ENCODE data around the gene RPS6KL1.

RPS6KL1 gene

GRCh38 chr14:74896400-74896799 is 26.7 kb downstream of the RPS6KL1 start:
- Histone ChIP-seq H3K4me3 (ENCODE audit: low read length) (no peak overlapping the region), H3K36me3 (ENCODE audit: insufficient read depth, low read length) (peaks cover 97% of the 10 kb centered on the region), H3K9me3 (ENCODE audit: low read length) (no peaks in the 10 kb centered on the region), H3K4me1 (ENCODE audit: insufficient read depth, low read length) (no peaks in the 10 kb centered on the region), H2AFZ (ENCODE audit: low read depth, low read length) (no peak overlapping the region), H3K27me3 (ENCODE audit: insufficient read depth, low read length) (no peaks in the 10 kb centered on the region)

DNA sequence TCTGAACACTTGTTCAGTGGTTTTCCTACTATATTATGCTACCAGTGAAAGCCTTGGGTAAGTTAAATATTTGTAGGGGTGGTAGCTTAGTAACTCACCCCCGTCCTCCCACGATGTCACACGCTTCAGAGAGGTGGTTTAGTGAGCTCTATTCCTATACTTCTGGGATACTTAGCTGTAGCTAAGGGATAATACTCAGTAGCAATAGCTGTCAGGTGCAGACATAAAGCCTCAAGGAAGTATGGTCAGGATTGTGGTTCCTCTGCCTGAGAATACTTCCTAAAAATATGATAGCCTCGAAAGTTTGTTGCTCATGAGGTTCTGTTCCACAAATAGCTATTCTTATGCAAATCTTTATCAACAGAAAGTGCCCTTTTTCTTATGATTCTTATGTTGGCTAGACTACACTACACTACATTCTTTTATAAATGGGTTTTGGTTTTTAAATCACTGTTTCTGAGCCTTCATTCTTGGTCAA is 29.4 kb downstream of the RPS6KL1 start:
- H3K36me3 ChIP-seq (ENCODE audit: insufficient read depth, low read length) = peaks cover 92% of the 10 kb centered on the region
- no peaks in the 10 kb centered on the region for H3K4me1 ChIP-seq (ENCODE audit: insufficient read depth, low read length)
- H2AFZ ChIP-seq (ENCODE audit: low read depth, low read length) = no peak overlapping the region

GRCh38 chr14:74892745-74893144 is 30.3 kb downstream of the RPS6KL1 start:
- no peak overlapping the region for H2AFZ ChIP-seq (ENCODE audit: low read depth, low read length)
- H3K9me3 ChIP-seq (ENCODE audit: low read length) = no peaks in the 10 kb centered on the region
- H3K4me3 ChIP-seq (ENCODE audit: low read length) = no peak overlapping the region
- peaks cover 84% of the 10 kb centered on the region for H3K36me3 ChIP-seq (ENCODE audit: insufficient read depth, low read length)
- H3K27me3 ChIP-seq (ENCODE audit: insufficient read depth, low read length) = no peaks in the 10 kb centered on the region
- H3K4me1 ChIP-seq (ENCODE audit: insufficient read depth, low read length) = no peaks in the 10 kb centered on the region

More for the DNA sequence above, 29.4 kb downstream of the RPS6KL1 start:
- no peaks in the 10 kb centered on the region for H3K9me3 ChIP-seq (ENCODE audit: low read length)
- no peaks in the 10 kb centered on the region for H3K27me3 ChIP-seq (ENCODE audit: insufficient read depth, low read length)
- no peak overlapping the region for H3K4me3 ChIP-seq (ENCODE audit: low read length)

DNA sequence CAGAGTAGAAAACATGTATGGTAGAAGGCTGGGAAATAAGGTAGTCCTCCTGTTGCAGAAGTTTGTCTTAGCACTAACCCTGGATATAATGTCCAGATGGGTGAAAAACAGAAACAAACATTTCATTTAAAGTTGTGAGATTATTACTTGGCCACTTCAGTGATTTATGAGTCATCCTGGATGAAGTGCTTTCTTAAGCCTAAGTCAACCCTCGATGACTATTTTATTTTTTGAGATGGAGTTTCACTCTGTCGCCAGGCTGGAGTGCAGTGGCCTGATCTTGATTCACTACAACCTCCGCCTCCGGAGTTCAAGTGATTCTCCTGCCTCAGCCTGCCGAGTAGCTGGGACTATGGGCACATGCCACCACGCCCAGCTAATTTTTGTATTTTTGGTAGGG is 31.2 kb downstream of the RPS6KL1 start:
- no peak overlapping the region for H2AFZ ChIP-seq (ENCODE audit: low read depth, low read length)
- H3K4me3 ChIP-seq (ENCODE audit: low read length) = no peak overlapping the region
- H3K36me3 ChIP-seq (ENCODE audit: insufficient read depth, low read length) = peaks cover 81% of the 10 kb centered on the region
- no peaks in the 10 kb centered on the region for H3K4me1 ChIP-seq (ENCODE audit: insufficient read depth, low read length)
- no peaks in the 10 kb centered on the region for H3K9me3 ChIP-seq (ENCODE audit: low read length)
- no peaks in the 10 kb centered on the region for H3K27me3 ChIP-seq (ENCODE audit: insufficient read depth, low read length)

- H3K36me3 ChIP-seq (ENCODE audit: insufficient read depth, low read length) = peaks cover 78% of the 10 kb centered on the region
Measured at GRCh38 chr14:74890262-74890661, 32.8 kb downstream of the RPS6KL1 start.

GRCh38 chr14:74888164-74889158 is 34.6 kb downstream of the RPS6KL1 start:
- Histone ChIP-seq H3K9me3 (ENCODE audit: low read length) (no peaks in the 10 kb centered on the region), H3K27me3 (ENCODE audit: insufficient read depth, low read length) (no peaks in the 10 kb centered on the region), H3K36me3 (ENCODE audit: insufficient read depth, low read length) (peaks cover 72% of the 10 kb centered on the region), H2AFZ (ENCODE audit: low read depth, low read length) (no peak overlapping the region), H3K4me1 (ENCODE audit: insufficient read depth, low read length) (peaks cover 20% of the 10 kb centered on the region), H3K4me3 (ENCODE audit: low read length) (no peak overlapping the region)

More at GRCh38 chr14:74890262-74890661, 32.8 kb downstream of the RPS6KL1 start:
- Histone ChIP-seq H2AFZ (ENCODE audit: low read depth, low read length) (no peak overlapping the region), H3K27me3 (ENCODE audit: insufficient read depth, low read length) (no peaks in the 10 kb centered on the region), H3K4me1 (ENCODE audit: insufficient read depth, low read length) (peaks cover 11% of the 10 kb centered on the region), H3K9me3 (ENCODE audit: low read length) (no peaks in the 10 kb centered on the region), H3K4me3 (ENCODE audit: low read length) (no peak overlapping the region)

DNA sequence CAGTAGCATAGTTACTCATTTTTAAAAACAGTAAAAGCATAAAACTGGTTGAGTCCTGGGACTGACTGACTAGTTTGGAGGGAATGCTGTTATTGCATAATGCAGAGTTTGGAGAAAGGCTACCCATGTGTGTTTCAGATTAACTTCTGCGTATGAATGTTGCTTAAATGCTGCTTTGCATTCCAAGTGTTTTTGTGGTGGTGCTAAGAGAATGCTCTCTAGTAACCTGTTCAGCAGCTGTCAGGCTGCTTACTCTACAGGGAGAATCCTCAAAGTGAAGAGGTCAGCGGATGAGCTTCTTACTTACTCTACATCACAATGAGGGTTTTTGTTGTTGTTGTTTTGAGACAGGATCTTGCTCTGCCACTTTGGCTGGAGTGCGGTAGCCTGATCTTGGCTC is 37.1 kb downstream of the RPS6KL1 start:
- Histone ChIP-seq H3K36me3 (ENCODE audit: insufficient read depth, low read length) (peaks cover 48% of the 10 kb centered on the region), H3K4me1 (ENCODE audit: insufficient read depth, low read length) (peaks cover 32% of the 10 kb centered on the region), H3K4me3 (ENCODE audit: low read length) (no peak overlapping the region), H3K9me3 (ENCODE audit: low read length) (no peaks in the 10 kb centered on the region), H2AFZ (ENCODE audit: low read depth, low read length) (no peak overlapping the region), H3K27me3 (ENCODE audit: insufficient read depth, low read length) (no peaks in the 10 kb centered on the region)

DNA sequence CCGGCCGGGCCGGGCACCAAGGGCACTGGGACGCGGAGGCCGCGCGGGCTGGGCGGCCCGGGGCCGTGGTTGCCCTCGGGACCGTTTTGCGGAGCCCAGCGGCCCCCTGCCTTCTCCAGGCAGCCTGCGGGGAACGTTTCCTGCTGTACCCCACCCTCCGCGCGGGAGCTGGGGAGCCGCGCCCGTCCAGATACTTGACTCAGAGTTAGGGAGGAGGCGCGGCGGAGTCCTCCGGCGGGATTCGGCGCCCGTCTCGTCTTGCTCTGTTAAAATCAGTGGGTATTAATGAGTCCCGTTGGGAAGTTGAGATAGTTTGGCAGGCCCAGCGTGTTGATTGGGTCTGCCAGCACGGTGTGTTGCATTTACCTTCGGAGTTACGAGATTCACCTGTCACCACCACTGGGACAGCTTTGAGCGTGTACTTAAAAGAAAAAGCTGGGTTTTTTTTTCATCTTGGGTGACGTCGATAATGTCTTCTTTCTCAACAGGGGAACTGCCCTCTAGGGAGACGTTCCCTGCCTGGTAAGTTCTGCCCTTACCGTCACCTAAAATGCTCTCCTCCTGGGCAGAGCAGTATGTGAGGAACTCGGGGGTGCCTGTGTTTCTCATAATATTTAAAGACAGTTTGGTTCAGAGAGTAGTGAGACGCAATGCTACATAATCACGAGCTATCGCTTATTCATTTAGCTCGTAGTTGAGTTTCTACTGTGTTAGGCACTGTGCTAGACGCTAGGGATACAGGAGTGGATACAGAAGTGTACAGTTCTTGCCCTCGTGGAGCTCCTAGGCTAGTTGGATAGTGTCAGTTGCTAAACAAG is 40.7 kb downstream of the RPS6KL1 start:
- peaks cover 35% of the 10 kb centered on the region for H3K4me1 ChIP-seq (ENCODE audit: insufficient read depth, low read length)
- no peaks in the 10 kb centered on the region for H3K9me3 ChIP-seq (ENCODE audit: low read length)
- peak overlapping the region; percentile 78 for H3K4me3 ChIP-seq (ENCODE audit: low read length)
- H3K27me3 ChIP-seq (ENCODE audit: insufficient read depth, low read length) = no peaks in the 10 kb centered on the region
- H2AFZ ChIP-seq (ENCODE audit: low read depth, low read length) = peak overlapping the region; percentile 65
- peaks cover 26% of the 10 kb centered on the region for H3K36me3 ChIP-seq (ENCODE audit: insufficient read depth, low read length)

DNA sequence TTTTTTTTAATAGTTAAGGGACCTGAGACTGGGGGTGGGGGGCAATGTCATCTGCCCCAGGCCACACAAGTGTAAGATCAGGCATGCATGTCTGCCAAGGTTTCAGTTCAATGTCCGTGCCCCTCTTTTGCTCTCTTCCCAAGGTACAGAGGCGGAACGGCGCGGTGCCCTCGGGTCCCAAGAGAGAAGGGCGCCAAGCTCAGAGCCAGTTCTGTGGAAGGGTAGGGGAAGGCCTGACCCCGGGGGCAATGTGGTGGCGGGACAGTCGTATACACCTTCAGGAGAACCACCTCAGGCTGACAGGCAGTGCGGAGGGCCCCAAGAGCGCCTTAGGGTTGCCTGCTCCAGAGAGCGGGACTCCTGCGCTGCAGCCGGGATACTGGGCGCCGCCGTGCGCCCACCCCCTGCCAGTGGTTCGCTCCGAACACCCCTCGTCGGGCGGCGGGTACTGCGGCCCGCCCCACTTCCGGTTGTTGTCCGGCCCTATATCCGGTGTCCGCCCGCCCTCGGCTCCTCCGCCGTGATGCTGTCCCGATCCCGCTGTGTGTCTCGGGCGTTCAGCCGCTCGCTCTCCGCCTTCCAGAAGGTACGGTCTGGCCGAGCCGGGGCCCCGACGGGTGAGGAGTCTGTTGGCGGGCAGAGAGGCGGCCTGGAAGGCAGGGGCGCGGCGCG is 41.5 kb downstream of the RPS6KL1 start, which contains the start of gene DLST:
TSS of gene DLST (plus strand) at position 486 of the 672 bp plus-strand sequence. CDS start at position 524, 38 bp downstream.
- H3K36me3 ChIP-seq (ENCODE audit: insufficient read depth, low read length) = peaks cover 22% of the 10 kb centered on the region
- H2AFZ ChIP-seq (ENCODE audit: low read depth, low read length) = peak within 1 kb of the TSS; percentile 65
- peaks cover 35% of the 10 kb centered on the region for H3K4me1 ChIP-seq (ENCODE audit: insufficient read depth, low read length)
- peak within 1 kb of the TSS; percentile 78 for H3K4me3 ChIP-seq (ENCODE audit: low read length)
- no peaks in the 10 kb centered on the region for H3K9me3 ChIP-seq (ENCODE audit: low read length)
- H3K27me3 ChIP-seq (ENCODE audit: insufficient read depth, low read length) = no peaks in the 10 kb centered on the region

DNA sequence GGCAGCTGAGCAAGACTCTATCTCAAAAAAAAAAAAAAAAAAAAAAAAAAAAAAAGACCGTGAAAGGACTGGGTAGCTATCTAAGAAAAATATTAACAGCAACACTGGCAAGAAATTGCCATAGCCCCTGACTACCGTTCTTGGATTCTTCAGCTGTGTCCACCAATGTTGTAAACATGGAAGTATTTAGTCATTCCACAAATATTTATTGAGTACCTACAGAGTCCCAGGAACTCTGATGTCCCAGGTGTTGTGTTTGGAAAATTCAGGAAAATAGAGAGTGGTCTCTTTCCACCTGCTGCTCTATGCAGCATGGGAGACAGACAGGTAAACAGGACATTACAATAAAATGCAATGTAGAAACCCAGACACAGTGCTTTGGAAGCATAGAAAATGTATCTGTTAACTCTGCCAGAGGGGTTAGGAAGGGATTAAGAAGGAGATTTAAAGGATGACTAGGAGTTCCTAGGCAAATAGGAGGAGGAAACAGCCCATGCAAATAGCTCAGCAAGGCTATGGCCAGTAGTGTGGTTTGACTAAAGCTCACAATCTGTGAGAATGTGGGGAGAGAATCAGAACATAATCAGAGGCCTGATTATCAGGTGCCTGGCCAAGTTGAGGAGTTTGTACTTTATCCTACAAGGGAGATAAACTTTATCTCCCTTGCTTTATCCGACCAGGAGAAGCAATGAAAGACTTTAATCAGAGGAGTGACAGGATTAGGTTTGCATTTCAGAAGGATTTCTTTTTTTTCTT is 43.5 kb downstream of the RPS6KL1 start:
- Histone ChIP-seq H3K27me3 (ENCODE audit: insufficient read depth, low read length) (no peaks in the 10 kb centered on the region), H3K9me3 (ENCODE audit: low read length) (no peaks in the 10 kb centered on the region), H2AFZ (ENCODE audit: low read depth, low read length) (no peak overlapping the region), H3K4me1 (ENCODE audit: insufficient read depth, low read length) (peaks cover 23% of the 10 kb centered on the region), H3K4me3 (ENCODE audit: low read length) (no peak overlapping the region), H3K36me3 (ENCODE audit: insufficient read depth, low read length) (peaks cover 7% of the 10 kb centered on the region)

- no peaks in the 10 kb centered on the region for H3K36me3 ChIP-seq (ENCODE audit: insufficient read depth, low read length)
- no peak within 1 kb of the TSS for H2AFZ ChIP-seq (ENCODE audit: low read depth, low read length)
Measured at GRCh38 chr14:74875941-74876913, 46.8 kb downstream of the RPS6KL1 start, which contains the start of gene PROX2. Gene PROX2, minus strand, starts transcription at chr14:74876145. Its CDS starts 12,311 bp downstream, at chr14:74863834.

More at GRCh38 chr14:74875941-74876913, 46.8 kb downstream of the RPS6KL1 start, which contains the start of gene PROX2:
- H3K27me3 ChIP-seq (ENCODE audit: insufficient read depth, low read length) = peaks cover 3% of the 10 kb centered on the region
- H3K9me3 ChIP-seq (ENCODE audit: low read length) = no peaks in the 10 kb centered on the region
- H3K4me1 ChIP-seq (ENCODE audit: insufficient read depth, low read length) = peaks cover 4% of the 10 kb centered on the region
- no peak within 1 kb of the TSS for H3K4me3 ChIP-seq (ENCODE audit: low read length)

Measured in neuron (in vitro differentiated cells).